B cell (primary cell): ENCODE data around the gene CRK. TPM values are rescaled to one million over a fixed set of nuclear protein-coding genes. Genes with fewer than 3 reads are reported as not detected.

Experiments
- ATAC-seq: fragments of 200-7000 bp; cut with Tn5 transposase; one replicate; pipeline ENCODE4 v1.10.0; 2021; ENCODE audit warnings: low read depth, mild to moderate bottlenecking, moderate number of reproducible peaks, moderate library complexity
- CTCF ChIA-PET: fragments of 350-600 bp; sonication (Branson Sonifier 250); formaldehyde crosslinking; loops from one replicate; lab custom pipeline; 2021; ENCODE audit warnings: antibody characterized with exemption, inconsistent platforms; lab: Charles Lee
- POLR2A ChIA-PET: fragments of 350-600 bp; sonication (Branson Sonifier 250); formaldehyde crosslinking; loops from one replicate; lab custom pipeline; 2021; ENCODE audit warnings: antibody characterized with exemption; lab: Charles Lee
- DNase-seq: peaks from one replicate; pipeline ENCODE4 v3.0.0; 2013
- H2AFZ ChIP-seq: 2 replicates; pipeline ENCODE4 v1.6.1; 2012; ENCODE audit warnings: mild to moderate bottlenecking, low read depth, low read length; ENCODE audit not compliant: insufficient read depth, poor library complexity, severe bottlenecking
- H3K27ac ChIP-seq, 2 donors: 1 replicate in 1 of 2; 2 replicates in 1 of 2; pipeline ENCODE4 v1.5.1; 2012 to 2013; ENCODE audit warnings: low read length in 2 of 2, mild to moderate bottlenecking in 2 of 2, moderate library complexity in 1 of 2
- H3K27me3 ChIP-seq, 4 experiments: fragments of 200-600 bp in 1 of 4; sonication (generic) in 1 of 4; replicated peaks in 1 of 4; 1 replicate in 2 of 4; 2 replicates in 2 of 4; pipeline versions ENCODE4 v1.6.1 to v1.7.0; 2013 to 2016; ENCODE audit warnings: low read length in 3 of 4, mild to moderate bottlenecking in 2 of 4, mixed read lengths in 1 of 4, moderate library complexity in 1 of 4; ENCODE audit not compliant: insufficient read depth in 4 of 4, control insufficient read depth in 3 of 4; ENCODE audit errors: control extremely low read depth in 1 of 4
- H3K36me3 ChIP-seq, 2 experiments: replicated peaks in 1 of 2; 1 replicate in 1 of 2; 2 replicates in 1 of 2; pipeline versions ENCODE4 v1.6.1 to v1.7.1; 2013; ENCODE audit warnings: low read length in 1 of 2; ENCODE audit not compliant: insufficient read depth in 2 of 2, control insufficient read depth in 1 of 2; ENCODE audit errors: control extremely low read depth in 1 of 2, extremely low read depth in 1 of 2
- H3K4me1 ChIP-seq, 2 donors: fragments of 200-600 bp in 1 of 2; sonication (generic) in 1 of 2; 1 replicate in 1 of 2; 2 replicates in 1 of 2; pipeline versions ENCODE4 v1.5.1 to v1.6.1; 2013 to 2017; ENCODE audit warnings: low read length in 2 of 2; ENCODE audit not compliant: control insufficient read depth in 2 of 2, insufficient read depth in 2 of 2
- H3K4me2 ChIP-seq: replicated peaks from 2 replicates; pipeline ENCODE3; 2012; ENCODE audit warnings: mild to moderate bottlenecking, low read depth, low read length; ENCODE audit not compliant: poor library complexity, severe bottlenecking
- H3K4me3 ChIP-seq, 5 experiments: fragments of 200-600 bp in 1 of 5; sonication (generic) in 1 of 5; 1 replicate in 3 of 5; 2 replicates in 2 of 5; pipeline versions ENCODE4 v1.5.1 to v1.7.0; 2011 to 2016; ENCODE audit warnings: low read length in 4 of 5, mild to moderate bottlenecking in 4 of 5, low read depth in 2 of 5, control low read depth in 1 of 5, moderate library complexity in 1 of 5; ENCODE audit not compliant: insufficient read depth in 1 of 5; ENCODE audit errors: control extremely low read depth in 1 of 5, extremely low read depth in 1 of 5
- H3K79me2 ChIP-seq: fragments of 200-600 bp; sonication (generic); one replicate; pipeline ENCODE4 v1.6.0; 2016; ENCODE audit warnings: low read length; ENCODE audit not compliant: control insufficient read depth, insufficient read depth
- H3K9ac ChIP-seq: fragments of 200-600 bp; sonication (generic); 2 replicates; pipeline ENCODE4 v1.6.1; 2017; ENCODE audit warnings: mild to moderate bottlenecking, low read length, moderate library complexity
- H3K9me3 ChIP-seq, 3 donors: one replicate each; pipeline versions ENCODE4 v1.6.1 to v1.7.1; 2013; ENCODE audit warnings: low read length in 2 of 3; ENCODE audit not compliant: control insufficient read depth in 2 of 3, insufficient read depth in 1 of 3; ENCODE audit errors: control extremely low read depth in 1 of 3
- H4K20me1 ChIP-seq: 2 replicates; pipeline ENCODE4 v1.6.0; 2012; ENCODE audit warnings: mild to moderate bottlenecking, low read length; ENCODE audit not compliant: insufficient read depth, control insufficient read depth, poor library complexity, severe bottlenecking
- H3K27ac Mint-ChIP-seq: one replicate; pipeline ENCODE4 v1.8.0; 2021; ENCODE audit warnings: mixed read lengths
- H3K27me3 Mint-ChIP-seq: one replicate; pipeline ENCODE4 v1.8.0; 2021; ENCODE audit warnings: mixed read lengths
- H3K4me1 Mint-ChIP-seq: one replicate; pipeline ENCODE4 v1.8.0; 2021; ENCODE audit warnings: mixed read lengths
- H3K4me3 Mint-ChIP-seq: one replicate; pipeline ENCODE4 v1.8.0; 2021; ENCODE audit warnings: mixed read lengths
- H3K9me3 Mint-ChIP-seq: one replicate; pipeline ENCODE4 v1.8.0; 2022; ENCODE audit warnings: mixed read lengths; ENCODE audit not compliant: insufficient read depth
- CTCF ChIP-seq: fragments of 200-600 bp; IDR thresholded peaks from one replicate; pipeline ENCODE4 v1.8.0; 2022; ENCODE audit warnings: antibody characterized with exemption, mild to moderate bottlenecking
- EZH2 ChIP-seq: IDR thresholded peaks from 2 replicates; pipeline ENCODE4 v1.6.1; 2012; ENCODE audit warnings: borderline replicate concordance, low read depth, mild to moderate bottlenecking, moderate library complexity, low read length; ENCODE audit not compliant: insufficient read depth, poor library complexity, severe bottlenecking
- WGBS: methylation state at CpG from one replicate; pipeline ENCODE4 v1.1.5; 2013; ENCODE audit warnings: missing lambda C conversion rate; ENCODE audit not compliant: insufficient coverage; 5-methylcytosine and 5-hydroxymethylcytosine counted together
- intact Hi-C: fragments of 100-400 bp; cut with micrococcal nuclease; formaldehyde crosslinking; loops from one replicate; pipeline ENCODE4 v1.10.0; 2022
- polyA plus RNA-seq: library from polyadenylated mRNA; depleted of rRNA; stranded (reverse); fragments of >200 nt; gene quantifications from 2 replicates; pipeline ENCODE4 v1.2.3, GENCODE V29; 2012
- total RNA-seq, 2 donors: library from RNA; stranded (reverse); fragments of 120-200 nt in 1 of 2; gene quantifications; 1 replicate in 1 of 2; 2 replicates in 1 of 2; pipeline versions ENCODE4 v1.2.3 to v1.2.4, GENCODE V29; 2013 to 2022

CRK gene
- total and polyA plus RNA-seq, 2 donors (not counting 1 experiment from before 2014, with no cell fraction given): 8.2 to 36.4 TPM

- Mint-ChIP-seq H3K27ac (peak overlapping the region; percentile 96), H3K4me3 (peak overlapping the region; percentile 97), H3K9me3 (no peaks in the 10 kb centered on the region), H3K4me1 (peaks cover 46% of the 10 kb centered on the region), H3K27me3 (peaks cover 4% of the 10 kb centered on the region)
- Histone ChIP-seq H3K4me2 (peak overlapping the region; percentile 82), H3K27ac (peak overlapping the region; percentile 79 to 97), H3K4me1 (peaks cover 15 to 21% of the 10 kb centered on the region in 2 donors), H3K27me3 (peaks cover 0 to 5% (median 0%) of the 10 kb centered on the region in 4 experiments), H2AFZ (peak overlapping the region; percentile 82), H3K9me3 (no peaks in the 10 kb centered on the region), H3K9ac (peak overlapping the region; percentile 91), H3K79me2 (peaks cover 66% of the 10 kb centered on the region), H4K20me1 (peaks cover 47% of the 10 kb centered on the region), H3K36me3 (peaks cover 2 to 3% of the 10 kb centered on the region in 2 experiments), H3K4me3 (peak overlapping the region; percentile 59 to 94 (median 79))
- DNase-seq: peak; percentile 76
- WGBS: 1% methylated on average over 29 of the region's 31 CpGs
- no peak for TF ChIP-seq EZH2
- TF ChIP-seq CTCF: peak; percentile 55
- intact Hi-C loops: loop anchor here (1.0 kb wide), 1 partner anchor 90 kb away; no protein-coding TSS in a partner anchor
- ATAC-seq: peak; percentile 38
- CTCF ChIA-PET: interaction anchor here (1.2 to 4.7 kb wide), 4 partner anchors 58 to 175 kb away, joined by 3 to 32 read pairs (median 8); partner anchors contain the start of gene INPP5K
- POLR2A ChIA-PET: interaction anchor here (0.5 to 1.5 kb wide), 4 partner anchors 55 to 61 kb away, joined by 3 to 6 read pairs (median 3); partner anchors contain the start of genes INPP5K and YWHAE
Measured at GRCh38 chr17:1455291-1455796, 688 bp downstream of the CRK start.

- intact Hi-C loops: no loop called here
- CTCF ChIA-PET: interaction anchor here (1.7 to 4.7 kb wide), 3 partner anchors 61 to 176 kb away, joined by 4 to 32 read pairs (median 13); partner anchors contain the start of gene INPP5K
- no peak for DNase-seq
Measured at GRCh38 chr17:1454541-1454940, 1.5 kb downstream of the CRK start.

More at GRCh38 chr17:1454541-1454940, 1.5 kb downstream of the CRK start:
- Mint-ChIP-seq H3K4me3 (peak overlapping the region; percentile 97), H3K27ac (peak overlapping the region; percentile 86), H3K4me1 (peaks cover 43% of the 10 kb centered on the region), H3K27me3 (peaks cover under 1% of the 10 kb centered on the region), H3K9me3 (no peaks in the 10 kb centered on the region)
- peaks cover 0 to 3% (median 0%) of the 10 kb centered on the region in 4 experiments for H3K27me3 ChIP-seq
- POLR2A ChIA-PET: interaction anchor here (1.2 kb wide), 1 partner anchor 61 kb away, joined by 3 read pairs; no protein-coding TSS in a partner anchor
- peaks cover 2 to 4% of the 10 kb centered on the region in 2 experiments for H3K36me3 ChIP-seq
- H2AFZ ChIP-seq: no peak overlapping the region
- no peaks in the 10 kb centered on the region for H3K9me3 ChIP-seq
- peak overlapping the region in 4 of 5 experiments; percentile 68 to 94 (median 84) for H3K4me3 ChIP-seq
- 99% methylated on average over 7 of the region's 9 CpGs for WGBS
- H4K20me1 ChIP-seq: peaks cover 55% of the 10 kb centered on the region
- peaks cover 74% of the 10 kb centered on the region for H3K79me2 ChIP-seq
- peaks cover 15 to 22% of the 10 kb centered on the region in 2 donors for H3K4me1 ChIP-seq
- TF ChIP-seq EZH2 (no peak), CTCF (no peak)
- peak overlapping the region; percentile 91 for H3K9ac ChIP-seq
- no peak for ATAC-seq
- H3K4me2 ChIP-seq: peak overlapping the region; percentile 82
- H3K27ac ChIP-seq: peak overlapping the region in 1 of 2 donors; percentile 97
